Lower lobe of right lung (tissue), 2 donors: ENCODE results near the gene FBLN7. TPM values are rescaled to one million over a fixed set of nuclear protein-coding genes. Genes with fewer than 3 reads are reported as not detected.
"Not testable (repeated sequence)": the region's sequence is repeated elsewhere in the genome, so short reads cannot be mapped to it uniquely, and the experiment has no call there.

ENCODE experiments used
- ATAC-seq, 2 donors: fragments of 200-7000 bp; cut with Tn5 transposase; one replicate each; pipeline ENCODE4 v1.9.1; 2020 to 2022; ENCODE audit warnings: mild to moderate bottlenecking in 2 of 2, moderate library complexity in 2 of 2
- DNase-seq: peaks from one replicate; pipeline ENCODE4 v3.0.0-alpha.2; 2020
- H3K27ac ChIP-seq: fragments of 200-600 bp; one replicate; pipeline ENCODE4 v1.8.0; 2022
- H3K27me3 ChIP-seq: fragments of 200-600 bp; one replicate; pipeline ENCODE4 v1.8.0; 2022; ENCODE audit warnings: low read depth
- H3K36me3 ChIP-seq: fragments of 200-600 bp; one replicate; pipeline ENCODE4 v1.8.0; 2022; ENCODE audit warnings: mild to moderate bottlenecking
- H3K4me1 ChIP-seq: fragments of 200-600 bp; one replicate; pipeline ENCODE4 v1.8.0; 2022
- H3K4me3 ChIP-seq: fragments of 200-600 bp; one replicate; pipeline ENCODE4 v1.8.0; 2022; ENCODE audit warnings: mild to moderate bottlenecking
- H3K9me3 ChIP-seq: fragments of 200-600 bp; one replicate; pipeline ENCODE4 v1.8.0; 2022
- intact Hi-C: fragments of 100-400 bp; cut with DNase I; formaldehyde crosslinking; loops from one replicate; pipeline ENCODE4 v1.11.0; 2022
- total RNA-seq: library from RNA; stranded (reverse); fragmentation: NEBNext Ultra II Directional; extraction: Animal tissue kit (Norgen Biotek cat#: 25700); gene quantifications from one replicate; pipeline ENCODE4 v1.2.1, GENCODE V29; 2021
- TF ChIP-seq, protein P1 (sequence below): fragments of 200-600 bp; IDR thresholded peaks from one replicate; pipeline ENCODE4 v1.8.0; 2022; ENCODE audit warnings: antibody characterized with exemption, mild to moderate bottlenecking
- donor health status: DM: no; HTN: yes; CAD: no; lungs with severe emphysema.

Gene FBLN7
- total RNA-seq, 1 donor from 2014 or later: 2.0 TPM

DNA sequence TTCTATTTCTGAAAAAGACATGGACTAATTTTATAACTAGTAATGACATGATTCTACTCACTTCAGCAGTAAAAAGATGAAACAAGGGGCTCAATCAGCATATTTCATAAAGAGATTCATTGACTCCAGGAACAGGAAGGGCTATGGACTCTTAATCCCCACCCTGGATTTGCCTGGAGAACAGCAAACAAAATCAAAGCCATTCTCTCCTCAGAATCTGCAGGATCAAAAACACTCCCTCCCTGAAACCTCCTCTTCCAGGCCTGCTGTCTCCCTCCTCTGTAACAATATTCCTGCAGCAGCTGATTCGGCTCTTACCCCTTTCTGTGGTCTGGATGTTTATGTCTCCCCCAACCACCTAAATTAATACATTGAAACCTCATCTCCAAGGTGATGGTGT is 59.7 kb downstream of the FBLN7 start:
- TF ChIP-seq, protein P1, sequence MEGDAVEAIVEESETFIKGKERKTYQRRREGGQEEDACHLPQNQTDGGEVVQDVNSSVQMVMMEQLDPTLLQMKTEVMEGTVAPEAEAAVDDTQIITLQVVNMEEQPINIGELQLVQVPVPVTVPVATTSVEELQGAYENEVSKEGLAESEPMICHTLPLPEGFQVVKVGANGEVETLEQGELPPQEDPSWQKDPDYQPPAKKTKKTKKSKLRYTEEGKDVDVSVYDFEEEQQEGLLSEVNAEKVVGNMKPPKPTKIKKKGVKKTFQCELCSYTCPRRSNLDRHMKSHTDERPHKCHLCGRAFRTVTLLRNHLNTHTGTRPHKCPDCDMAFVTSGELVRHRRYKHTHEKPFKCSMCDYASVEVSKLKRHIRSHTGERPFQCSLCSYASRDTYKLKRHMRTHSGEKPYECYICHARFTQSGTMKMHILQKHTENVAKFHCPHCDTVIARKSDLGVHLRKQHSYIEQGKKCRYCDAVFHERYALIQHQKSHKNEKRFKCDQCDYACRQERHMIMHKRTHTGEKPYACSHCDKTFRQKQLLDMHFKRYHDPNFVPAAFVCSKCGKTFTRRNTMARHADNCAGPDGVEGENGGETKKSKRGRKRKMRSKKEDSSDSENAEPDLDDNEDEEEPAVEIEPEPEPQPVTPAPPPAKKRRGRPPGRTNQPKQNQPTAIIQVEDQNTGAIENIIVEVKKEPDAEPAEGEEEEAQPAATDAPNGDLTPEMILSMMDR: no peak
- Histone ChIP-seq H3K4me1 (no peaks in the 10 kb centered on the region), H3K36me3 (no peaks in the 10 kb centered on the region), H3K27ac (no peak overlapping the region), H3K27me3 (no peaks in the 10 kb centered on the region), H3K9me3 (peaks cover under 1% of the 10 kb centered on the region), H3K4me3 (no peak overlapping the region)
- ATAC-seq: no peak
- intact Hi-C loops: no loop called here
- no peak for DNase-seq

DNA sequence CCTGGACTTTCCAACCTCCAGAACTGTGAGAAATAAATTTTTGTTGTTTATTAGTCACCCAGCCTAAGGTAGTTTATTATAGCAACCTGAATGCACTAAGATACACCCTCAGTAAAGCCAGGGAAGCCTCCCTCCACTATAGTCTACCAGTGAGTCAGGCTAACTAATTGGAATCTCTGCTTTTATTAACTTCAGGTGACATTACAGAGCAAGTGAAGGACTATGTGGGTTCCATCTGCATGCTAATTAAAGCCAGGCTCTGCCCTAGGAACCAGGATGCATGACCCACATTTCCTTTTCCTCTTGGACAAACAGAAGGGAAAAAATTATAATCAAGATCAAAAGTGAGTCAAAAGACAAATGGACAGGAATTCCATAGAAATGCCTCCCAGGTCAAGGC is 60.6 kb downstream of the FBLN7 start:
- no peak overlapping the region for H3K27ac ChIP-seq
- ATAC-seq (no peak), DNase-seq (no peak)
- intact Hi-C loops: no loop called here
- H3K4me1 ChIP-seq: no peaks in the 10 kb centered on the region
- no peak overlapping the region for H3K4me3 ChIP-seq
- peaks cover 10% of the 10 kb centered on the region for H3K9me3 ChIP-seq
- H3K36me3 ChIP-seq: no peaks in the 10 kb centered on the region
- no peaks in the 10 kb centered on the region for H3K27me3 ChIP-seq
- TF ChIP-seq, protein P1: no peak

DNA sequence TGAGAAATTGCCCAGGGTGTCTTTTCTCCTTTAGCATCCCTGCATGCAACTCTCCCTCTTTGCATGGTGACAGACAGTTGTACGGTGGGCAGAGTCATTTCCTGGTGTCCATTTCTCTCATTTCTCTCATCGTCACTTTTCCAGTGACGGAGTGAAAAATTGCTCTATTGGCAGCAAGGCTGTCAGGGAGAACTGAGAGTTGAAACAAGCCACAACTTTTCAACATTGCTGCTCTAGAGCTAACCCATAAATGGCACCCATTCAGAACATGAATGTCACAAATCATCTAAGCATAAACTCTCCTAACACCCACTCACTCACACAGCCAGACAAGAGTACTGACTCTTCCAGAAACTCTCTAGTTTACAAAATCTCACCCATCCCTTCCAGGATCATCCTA is 61.0 kb downstream of the FBLN7 start:
- DNase-seq (no peak), ATAC-seq (no peak)
- Histone ChIP-seq H3K27ac (no peak overlapping the region), H3K9me3 (peaks cover 14% of the 10 kb centered on the region), H3K27me3 (no peaks in the 10 kb centered on the region), H3K36me3 (no peaks in the 10 kb centered on the region), H3K4me3 (no peak overlapping the region), H3K4me1 (no peaks in the 10 kb centered on the region)
- intact Hi-C loops: no loop called here
- TF ChIP-seq, protein P1: no peak

DNA sequence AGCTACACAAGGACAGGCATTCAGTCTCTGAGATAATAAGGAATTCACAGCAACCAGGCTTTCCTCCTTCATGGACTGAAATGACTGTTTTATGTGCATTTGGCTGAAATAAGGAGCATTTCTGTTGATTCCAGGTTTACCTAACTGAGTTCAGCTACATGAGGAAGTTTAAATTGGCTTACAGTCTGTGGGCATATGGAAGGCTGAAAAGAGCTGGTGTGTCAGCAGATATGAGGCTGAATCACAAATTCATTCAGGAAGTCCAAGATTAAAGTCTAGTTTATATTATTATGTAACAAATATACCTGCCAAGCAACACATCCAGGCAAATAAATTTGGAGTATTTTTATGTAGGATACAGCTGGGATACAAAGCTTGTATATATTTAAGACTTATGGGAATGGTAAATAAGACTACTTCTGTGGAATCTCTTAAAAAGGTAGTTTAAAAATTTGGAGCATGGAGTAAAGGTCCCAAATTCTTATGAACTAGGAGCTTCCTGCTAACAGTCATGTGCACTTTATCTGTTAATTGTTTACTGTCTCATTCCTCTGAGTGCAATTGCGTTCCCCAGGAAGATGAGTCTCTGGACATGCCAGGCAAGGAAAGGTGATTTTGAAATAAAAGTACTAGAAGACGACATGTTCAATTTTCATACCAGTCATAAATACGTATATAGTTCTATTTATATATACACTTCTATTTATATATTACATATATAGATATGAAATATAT is 63.7 kb downstream of the FBLN7 start:
- no peak for ATAC-seq
- intact Hi-C loops: no loop called here
- Histone ChIP-seq H3K27ac (no peak overlapping the region), H3K4me1 (no peaks in the 10 kb centered on the region), H3K36me3 (no peaks in the 10 kb centered on the region), H3K27me3 (no peaks in the 10 kb centered on the region), H3K4me3 (no peak overlapping the region), H3K9me3 (peaks cover 18% of the 10 kb centered on the region)
- TF ChIP-seq, protein P1: no peak
- no peak for DNase-seq

DNA sequence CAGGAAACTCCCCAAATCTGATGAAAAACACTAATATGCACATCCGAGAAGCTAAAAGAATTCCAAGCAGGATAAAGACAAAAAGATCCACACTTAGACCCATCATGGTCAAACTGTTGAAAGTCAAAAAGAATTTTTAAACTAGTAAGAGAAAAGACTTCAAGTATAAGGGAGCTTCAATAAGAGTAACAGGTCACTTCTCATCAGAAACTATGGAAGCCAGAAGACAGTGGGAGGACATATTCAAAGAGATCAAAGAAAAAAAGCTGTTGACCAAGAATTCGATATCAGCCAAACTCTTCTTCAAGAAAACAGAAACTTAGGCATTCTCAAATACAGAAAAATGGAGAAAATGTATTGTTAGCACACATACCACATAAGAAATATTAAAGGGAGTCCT is 66.2 kb downstream of the FBLN7 start:
- TF ChIP-seq, protein P1: no peak
- intact Hi-C loops: no loop called here
- no peaks in the 10 kb centered on the region for H3K36me3 ChIP-seq
- no peak overlapping the region for H3K27ac ChIP-seq
- H3K27me3 ChIP-seq: no peaks in the 10 kb centered on the region
- H3K9me3 ChIP-seq: peaks cover 18% of the 10 kb centered on the region
- H3K4me3 ChIP-seq: no peak overlapping the region
- ATAC-seq (no peak), DNase-seq (no peak)
- H3K4me1 ChIP-seq: no peaks in the 10 kb centered on the region

DNA sequence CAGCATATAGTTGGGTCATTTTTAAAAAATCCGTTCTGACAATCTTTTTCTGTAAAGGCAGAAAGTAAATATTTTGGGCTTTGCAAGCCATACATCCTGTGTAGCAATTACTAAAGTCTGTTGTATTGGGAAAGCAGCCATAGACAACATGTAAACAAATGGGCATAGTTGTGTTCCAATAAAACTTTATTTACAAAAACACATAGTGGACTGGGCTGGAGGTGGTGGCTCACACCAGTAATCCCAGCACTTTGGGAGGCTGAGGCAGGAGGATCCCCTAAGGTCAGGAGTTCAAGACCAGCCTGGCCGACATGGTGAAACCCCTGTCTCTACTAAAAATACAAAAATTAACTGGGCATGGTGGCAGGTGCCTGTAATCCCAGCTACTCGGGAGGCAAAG is 69.7 kb downstream of the FBLN7 start:
- H3K36me3 ChIP-seq, DNase-seq, H3K27me3 ChIP-seq, intact Hi-C loops, H3K27ac ChIP-seq, H3K4me1 ChIP-seq, ATAC-seq, H3K4me3 ChIP-seq: not testable (repeated sequence)
- peaks cover 17% of the 10 kb centered on the region for H3K9me3 ChIP-seq
